Activated CD4-positive, CD25-positive, alpha-beta regulatory T cell (primary cell): ENCODE data around the gene CFAP73.

Experiments used
- DNase-seq, 4 experiments: peaks; one replicate each; lab custom pipeline; 2025; lab: John Stamatoyannopoulos, UW

The CFAP73 gene

GRCh38 chr12:113142173-113142885 is 7.2 kb upstream of the CFAP73 start:
- no peak for DNase-seq

- DNase-seq, result no peak
Measured at GRCh38 chr12:113142886-113143332, 6.6 kb upstream of the CFAP73 start.

GRCh38 chr12:113143959-113144358 is 5.6 kb upstream of the CFAP73 start:
- DNase-seq, result no peak

GRCh38 chr12:113144806-113145205 is 4.7 kb upstream of the CFAP73 start:
- no peak for DNase-seq

- DNase-seq, result no peak
Measured at GRCh38 chr12:113145720-113146551, 3.6 kb upstream of the CFAP73 start.

- DNase-seq, result no peak
Measured at GRCh38 chr12:113146999-113147398, 2.5 kb upstream of the CFAP73 start.

- DNase-seq, result no peak
Measured at GRCh38 chr12:113151655-113152054, 2.1 kb downstream of the CFAP73 start.

GRCh38 chr12:113152196-113152834 is 2.8 kb downstream of the CFAP73 start:
- DNase-seq, result no peak

GRCh38 chr12:113152835-113153814 is 3.6 kb downstream of the CFAP73 start:
- peak in 2 of 4 experiments; percentile 29 to 41 for DNase-seq

GRCh38 chr12:113154351-113154973 is 4.9 kb downstream of the CFAP73 start:
- DNase-seq, result no peak

GRCh38 chr12:113155060-113155459 is 5.5 kb downstream of the CFAP73 start:
- no peak for DNase-seq

GRCh38 chr12:113155646-113156045 is 6.1 kb downstream of the CFAP73 start:
- DNase-seq, result no peak

GRCh38 chr12:113157218-113157859 is 7.8 kb downstream of the CFAP73 start:
- DNase-seq, result no peak

- DNase-seq, result no peak
Measured at GRCh38 chr12:113158439-113159203, 9.1 kb downstream of the CFAP73 start.

GRCh38 chr12:113159937-113160336 is 10.4 kb downstream of the CFAP73 start:
- DNase-seq, result no peak

GRCh38 chr12:113161415-113162016 is 12.0 kb downstream of the CFAP73 start:
- DNase-seq, result no peak

- DNase-seq, result no peak
Measured at GRCh38 chr12:113162102-113163029, 12.8 kb downstream of the CFAP73 start.

- no peak for DNase-seq
Measured at GRCh38 chr12:113163030-113163360, 13.5 kb downstream of the CFAP73 start.
